ENCODE data around the gene ASCC3.

- TF ChIP-seq POLR2A (IDR thresholded peaks at IDR 0.05) (no peak), EP300 (IDR thresholded peaks at IDR 0.05; ENCODE audit: low read depth) (no peak), POLR2AphosphoS5 (IDR thresholded peaks at IDR 0.05) (no peak)
- TF ChIP-seq, protein P1, sequence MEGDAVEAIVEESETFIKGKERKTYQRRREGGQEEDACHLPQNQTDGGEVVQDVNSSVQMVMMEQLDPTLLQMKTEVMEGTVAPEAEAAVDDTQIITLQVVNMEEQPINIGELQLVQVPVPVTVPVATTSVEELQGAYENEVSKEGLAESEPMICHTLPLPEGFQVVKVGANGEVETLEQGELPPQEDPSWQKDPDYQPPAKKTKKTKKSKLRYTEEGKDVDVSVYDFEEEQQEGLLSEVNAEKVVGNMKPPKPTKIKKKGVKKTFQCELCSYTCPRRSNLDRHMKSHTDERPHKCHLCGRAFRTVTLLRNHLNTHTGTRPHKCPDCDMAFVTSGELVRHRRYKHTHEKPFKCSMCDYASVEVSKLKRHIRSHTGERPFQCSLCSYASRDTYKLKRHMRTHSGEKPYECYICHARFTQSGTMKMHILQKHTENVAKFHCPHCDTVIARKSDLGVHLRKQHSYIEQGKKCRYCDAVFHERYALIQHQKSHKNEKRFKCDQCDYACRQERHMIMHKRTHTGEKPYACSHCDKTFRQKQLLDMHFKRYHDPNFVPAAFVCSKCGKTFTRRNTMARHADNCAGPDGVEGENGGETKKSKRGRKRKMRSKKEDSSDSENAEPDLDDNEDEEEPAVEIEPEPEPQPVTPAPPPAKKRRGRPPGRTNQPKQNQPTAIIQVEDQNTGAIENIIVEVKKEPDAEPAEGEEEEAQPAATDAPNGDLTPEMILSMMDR (IDR thresholded peaks at IDR 0.05): no peak
Observed at GRCh38 chr6:100627911-100628758, 253.0 kb downstream of the ASCC3 start.

Data from transverse colon (tissue), 4 donors.